HuH-7.5 (cell line): ENCODE measurements around the gene SPI1.
A peak's percentile ranks its signal among the peaks of the same experiment; 100 is the strongest.

ENCODE experiments used
- DNase-seq: peaks from one replicate; pipeline ENCODE4 v3.0.0; 2011; ENCODE audit warnings: low spot score

The SPI1 gene

GRCh38 chr11:47357985-47358730, 20.2 kb downstream of the SPI1 start:
- DNase-seq, result no peak

GRCh38 chr11:47356998-47357329, 21.4 kb downstream of the SPI1 start:
- no peak for DNase-seq

GRCh38 chr11:47356129-47356997, 22.0 kb downstream of the SPI1 start:
- no peak for DNase-seq

GRCh38 chr11:47355283-47356128, 22.8 kb downstream of the SPI1 start:
- peak; percentile 94 for DNase-seq

- peak; percentile 78 for DNase-seq
Measured at GRCh38 chr11:47354913-47355282, 23.4 kb downstream of the SPI1 start.

GRCh38 chr11:47353978-47354774, 24.2 kb downstream of the SPI1 start:
- DNase-seq, result no peak

- no peak for DNase-seq
Measured at GRCh38 chr11:47352556-47352955, 25.8 kb downstream of the SPI1 start, which contains the start of gene MYBPC3. MYBPC3 (minus strand) TSS chr11:47352702; CDS start chr11:47352647, 55 bp downstream.

GRCh38 chr11:47351156-47352126, 26.9 kb downstream of the SPI1 start:
- DNase-seq, result no peak

- no peak for DNase-seq
Measured at GRCh38 chr11:47350315-47350714, 28.0 kb downstream of the SPI1 start.

- DNase-seq, result no peak
Measured at GRCh38 chr11:47349521-47350095, 28.7 kb downstream of the SPI1 start.

GRCh38 chr11:47348859-47349258, 29.5 kb downstream of the SPI1 start:
- peak; percentile 74 for DNase-seq

- no peak for DNase-seq
Measured at GRCh38 chr11:47348131-47348802, 30.1 kb downstream of the SPI1 start.

- DNase-seq, result no peak
Measured at GRCh38 chr11:47347137-47347536, 31.2 kb downstream of the SPI1 start.

- DNase-seq, result no peak
Measured at GRCh38 chr11:47345890-47346563, 32.3 kb downstream of the SPI1 start.

GRCh38 chr11:47342854-47343253, 35.5 kb downstream of the SPI1 start:
- DNase-seq, result no peak

- no peak for DNase-seq
Measured at GRCh38 chr11:47342036-47342803, 36.1 kb downstream of the SPI1 start.

- DNase-seq, result no peak
Measured at GRCh38 chr11:47340980-47341775, 37.2 kb downstream of the SPI1 start.
